OCI-LY7 (cell line): ENCODE results near the gene COX6A1.

Source experiments
- EZH2phosphoT487 ChIP-seq: fragments of 200-600 bp; sonication (generic); IDR thresholded peaks from 2 replicates; pipeline ENCODE4 v1.6.1; 2018; ENCODE audit warnings: low read depth, borderline replicate concordance, mild to moderate bottlenecking, mixed run types, antibody characterized with exemption, low read length, moderate library complexity, mixed read lengths
- TF ChIP-seq, protein P1 (sequence below): fragments of 200-600 bp; sonication (generic); conservative IDR thresholded peaks from 2 replicates; pipeline ENCODE4 v1.5.1; 2014; ENCODE audit warnings: mild to moderate bottlenecking, antibody characterized with exemption, low read length, moderate library complexity, mixed read lengths

- TF ChIP-seq, protein P1, sequence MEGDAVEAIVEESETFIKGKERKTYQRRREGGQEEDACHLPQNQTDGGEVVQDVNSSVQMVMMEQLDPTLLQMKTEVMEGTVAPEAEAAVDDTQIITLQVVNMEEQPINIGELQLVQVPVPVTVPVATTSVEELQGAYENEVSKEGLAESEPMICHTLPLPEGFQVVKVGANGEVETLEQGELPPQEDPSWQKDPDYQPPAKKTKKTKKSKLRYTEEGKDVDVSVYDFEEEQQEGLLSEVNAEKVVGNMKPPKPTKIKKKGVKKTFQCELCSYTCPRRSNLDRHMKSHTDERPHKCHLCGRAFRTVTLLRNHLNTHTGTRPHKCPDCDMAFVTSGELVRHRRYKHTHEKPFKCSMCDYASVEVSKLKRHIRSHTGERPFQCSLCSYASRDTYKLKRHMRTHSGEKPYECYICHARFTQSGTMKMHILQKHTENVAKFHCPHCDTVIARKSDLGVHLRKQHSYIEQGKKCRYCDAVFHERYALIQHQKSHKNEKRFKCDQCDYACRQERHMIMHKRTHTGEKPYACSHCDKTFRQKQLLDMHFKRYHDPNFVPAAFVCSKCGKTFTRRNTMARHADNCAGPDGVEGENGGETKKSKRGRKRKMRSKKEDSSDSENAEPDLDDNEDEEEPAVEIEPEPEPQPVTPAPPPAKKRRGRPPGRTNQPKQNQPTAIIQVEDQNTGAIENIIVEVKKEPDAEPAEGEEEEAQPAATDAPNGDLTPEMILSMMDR: no peak
- no peak for TF ChIP-seq EZH2phosphoT487
Measured at GRCh38 chr12:120417917-120418580, 19.9 kb upstream of the COX6A1 start.
